GM12892 (cell line): ENCODE data around the gene TEF.

Source experiments
- POLR2AphosphoS5 ChIP-seq: IDR thresholded peaks from 2 replicates; pipeline ENCODE4 v1.6.1; 2011; ENCODE audit warnings: low read depth, low read length, control low read depth
- TAF1 ChIP-seq: IDR thresholded peaks from 2 replicates; pipeline ENCODE4 v1.6.1; 2011; ENCODE audit warnings: low read depth, mild to moderate bottlenecking, control low read depth, low read length, borderline replicate concordance

DNA sequence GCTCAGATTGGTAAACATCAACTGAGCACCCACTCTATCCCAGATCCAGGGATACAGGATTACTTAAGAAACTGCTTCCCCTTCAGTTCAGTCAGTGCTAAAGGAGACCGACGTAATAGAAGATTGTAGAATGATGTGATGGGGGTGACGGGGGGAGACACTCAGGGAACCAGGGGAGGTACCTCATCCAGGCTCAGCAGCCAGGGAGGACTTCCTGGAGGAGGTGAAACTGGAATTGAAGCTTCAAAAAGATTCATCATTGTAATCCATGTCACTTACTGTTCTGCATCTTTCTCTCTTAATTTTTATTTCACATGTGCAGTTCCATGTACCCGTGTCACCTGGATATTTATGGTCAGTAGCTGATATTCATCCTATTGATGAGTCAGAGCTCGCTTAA, 19.1 kb upstream of the TEF start:
- no peak for TF ChIP-seq POLR2AphosphoS5
- no peak for TF ChIP-seq TAF1
